CD4-positive, alpha-beta memory T cell (primary cell): ENCODE measurements around the gene WDR93. TPM values are rescaled to one million over a fixed set of nuclear protein-coding genes. Genes with fewer than 3 reads are reported as not detected.

Experiments
- CTCF ChIA-PET: fragments of 350-600 bp; sonication (Branson Sonifier 250); formaldehyde crosslinking; loops from one replicate; lab custom pipeline; 2021; ENCODE audit warnings: inconsistent platforms; ENCODE audit not compliant: partially characterized antibody; lab: Charles Lee
- POLR2A ChIA-PET: fragments of 350-600 bp; sonication (Branson Sonifier 250); formaldehyde crosslinking; loops from one replicate; lab custom pipeline; 2021; ENCODE audit not compliant: partially characterized antibody; lab: Charles Lee
- DNase-seq, 5 donors: peaks; one replicate each; pipeline versions ENCODE4 v3.0.0 to v3.0.0-alpha.2; 2020 to 2022; ENCODE audit warnings: mixed read lengths in 1 of 5
- H3K27ac ChIP-seq: one replicate; pipeline ENCODE4 v1.7.0; 2013; ENCODE audit warnings: low read depth, low read length
- H3K27me3 ChIP-seq: 2 replicates; pipeline ENCODE4 v1.7.0; 2013; ENCODE audit warnings: mild to moderate bottlenecking, low read length, moderate library complexity; ENCODE audit not compliant: insufficient read depth
- H3K36me3 ChIP-seq: 2 replicates; pipeline ENCODE4 v1.7.0; 2013; ENCODE audit warnings: mild to moderate bottlenecking, low read length, moderate library complexity; ENCODE audit not compliant: insufficient read depth
- H3K4me1 ChIP-seq: 2 replicates; pipeline ENCODE4 v1.7.0; 2013; ENCODE audit warnings: mild to moderate bottlenecking, low read length, moderate library complexity; ENCODE audit not compliant: insufficient read depth
- H3K4me3 ChIP-seq, 2 donors: one replicate each; pipeline ENCODE4 v1.7.0; 2013; ENCODE audit warnings: low read length in 2 of 2, mild to moderate bottlenecking in 1 of 2
- H3K9me3 ChIP-seq, 2 donors: one replicate each; pipeline ENCODE4 v1.7.0; 2013; ENCODE audit warnings: low read length in 2 of 2, control low read depth in 1 of 2; ENCODE audit not compliant: control insufficient read depth in 1 of 2
- H3K27ac Mint-ChIP-seq, 7 donors: one replicate each; pipeline ENCODE4 v1.8.0; 2020 to 2021; ENCODE audit warnings: mixed read lengths in 7 of 7, mild to moderate bottlenecking in 6 of 7, inconsistent platforms in 3 of 7, moderate library complexity in 3 of 7
- H3K27me3 Mint-ChIP-seq, 2 donors: one replicate each; pipeline ENCODE4 v1.8.0; 2020 to 2021; ENCODE audit warnings: mixed read lengths in 2 of 2
- H3K36me3 Mint-ChIP-seq, 2 donors: one replicate each; pipeline ENCODE4 v1.8.0; 2020 to 2021; ENCODE audit warnings: mixed read lengths in 2 of 2, inconsistent platforms in 1 of 2, mild to moderate bottlenecking in 1 of 2
- H3K4me1 Mint-ChIP-seq, 4 donors: one replicate each; pipeline ENCODE4 v1.8.0; 2020 to 2021; ENCODE audit warnings: mixed read lengths in 4 of 4, mild to moderate bottlenecking in 1 of 4
- H3K4me3 Mint-ChIP-seq, 8 donors: one replicate each; pipeline ENCODE4 v1.8.0; 2020 to 2021; ENCODE audit warnings: mixed read lengths in 8 of 8, mild to moderate bottlenecking in 7 of 8, moderate library complexity in 6 of 8, inconsistent platforms in 3 of 8
- H3K9me3 Mint-ChIP-seq, 8 donors: one replicate each; pipeline ENCODE4 v1.8.0; 2020 to 2021; ENCODE audit warnings: mixed read lengths in 8 of 8, mild to moderate bottlenecking in 5 of 8, inconsistent platforms in 3 of 8, moderate library complexity in 1 of 8
- intact Hi-C: fragments of 100-400 bp; cut with micrococcal nuclease; formaldehyde crosslinking; loops from one replicate; pipeline ENCODE4 v1.15.1; 2023
- polyA plus RNA-seq, 2 donors: library from polyadenylated mRNA; unstranded; fragments of 300-500 nt; fragmentation: Illumina TruSeq; gene quantifications; one replicate each; pipeline ENCODE4 v1.2.3, GENCODE V29; 2021
- total RNA-seq, 2 experiments: library from RNA; stranded (reverse); gene quantifications; one replicate each; pipeline ENCODE4 v1.2.3, GENCODE V29; 2021

The WDR93 gene
- total and polyA plus RNA-seq, 4 experiments from 2014 or later: not detected

GRCh38 chr15:89675606-89676005, 15.0 kb upstream of the WDR93 start:
- Histone ChIP-seq H3K4me1 (no peaks in the 10 kb centered on the region), H3K27me3 (no peaks in the 10 kb centered on the region), H3K9me3 (no peaks in the 10 kb centered on the region), H3K36me3 (no peaks in the 10 kb centered on the region), H3K27ac (no peak overlapping the region), H3K4me3 (no peak overlapping the region)
- H3K27me3 Mint-ChIP-seq: peaks cover 0 to 4% of the 10 kb centered on the region in 2 donors
- H3K4me3 Mint-ChIP-seq: no peak overlapping the region
- intact Hi-C loops: no loop called here
- no peaks in the 10 kb centered on the region for H3K9me3 Mint-ChIP-seq
- ChIA-PET POLR2A (no interaction called here), CTCF (interaction anchor here (1.3 kb wide), 1 partner anchor 199 kb away, joined by 3 read pairs; no protein-coding TSS in a partner anchor)
- DNase-seq: no peak
- no peak overlapping the region for H3K27ac Mint-ChIP-seq
- H3K36me3 Mint-ChIP-seq: no peaks in the 10 kb centered on the region
- H3K4me1 Mint-ChIP-seq: no peaks in the 10 kb centered on the region

- ChIA-PET CTCF (no interaction called here), POLR2A (no interaction called here)
- Mint-ChIP-seq H3K36me3 (peaks cover 0 to 7% of the 10 kb centered on the region in 2 donors), H3K4me3 (no peak overlapping the region), H3K27me3 (peaks cover 0 to 4% of the 10 kb centered on the region in 2 donors), H3K9me3 (no peaks in the 10 kb centered on the region), H3K27ac (no peak overlapping the region), H3K4me1 (no peaks in the 10 kb centered on the region)
- Histone ChIP-seq H3K4me3 (no peak overlapping the region), H3K4me1 (no peaks in the 10 kb centered on the region), H3K27me3 (no peaks in the 10 kb centered on the region), H3K9me3 (no peaks in the 10 kb centered on the region), H3K27ac (no peak overlapping the region), H3K36me3 (no peaks in the 10 kb centered on the region)
- DNase-seq: no peak
- intact Hi-C loops: no loop called here
Observed at GRCh38 chr15:89677381-89677780, 13.2 kb upstream of the WDR93 start.

- ChIA-PET POLR2A (no interaction called here), CTCF (no interaction called here)
- Mint-ChIP-seq H3K27ac (no peak within 1 kb of the TSS), H3K27me3 (no peaks in the 10 kb centered on the region), H3K36me3 (peaks cover 3 to 25% of the 10 kb centered on the region in 2 donors), H3K4me1 (no peaks in the 10 kb centered on the region), H3K4me3 (no peak within 1 kb of the TSS), H3K9me3 (no peaks in the 10 kb centered on the region)
- Histone ChIP-seq H3K4me1 (no peaks in the 10 kb centered on the region), H3K27ac (no peak within 1 kb of the TSS), H3K27me3 (no peaks in the 10 kb centered on the region), H3K36me3 (no peaks in the 10 kb centered on the region), H3K4me3 (no peak within 1 kb of the TSS), H3K9me3 (no peaks in the 10 kb centered on the region)
- intact Hi-C loops: no loop called here
- DNase-seq: no peak
Observed at GRCh38 chr15:89679212-89679611, 11.4 kb upstream of the WDR93 start, which contains the start of gene PLIN1. Gene PLIN1 (minus strand): TSS chr15:89679367. CDS start chr15:89677489, 1,878 bp downstream.

GRCh38 chr15:89680282-89680873, 10.2 kb upstream of the WDR93 start:
- CTCF ChIA-PET: no interaction called here
- no peaks in the 10 kb centered on the region for H3K4me1 Mint-ChIP-seq
- Histone ChIP-seq H3K27ac (no peak overlapping the region), H3K27me3 (no peaks in the 10 kb centered on the region), H3K9me3 (no peaks in the 10 kb centered on the region), H3K4me3 (no peak overlapping the region), H3K4me1 (no peaks in the 10 kb centered on the region), H3K36me3 (no peaks in the 10 kb centered on the region)
- H3K9me3 Mint-ChIP-seq: no peaks in the 10 kb centered on the region
- peaks cover 4 to 27% of the 10 kb centered on the region in 2 donors for H3K36me3 Mint-ChIP-seq
- no peak for DNase-seq
- POLR2A ChIA-PET: no interaction called here
- no peaks in the 10 kb centered on the region for H3K27me3 Mint-ChIP-seq
- H3K4me3 Mint-ChIP-seq: no peak overlapping the region
- intact Hi-C loops: no loop called here
- H3K27ac Mint-ChIP-seq: no peak overlapping the region

- Mint-ChIP-seq H3K4me1 (no peaks in the 10 kb centered on the region), H3K27ac (no peak overlapping the region), H3K9me3 (no peaks in the 10 kb centered on the region), H3K4me3 (no peak overlapping the region), H3K36me3 (peaks cover 7 to 30% of the 10 kb centered on the region in 2 donors), H3K27me3 (no peaks in the 10 kb centered on the region)
- ChIA-PET POLR2A (no interaction called here), CTCF (no interaction called here)
- no peaks in the 10 kb centered on the region for H3K36me3 ChIP-seq
- no peak for DNase-seq
- no peak overlapping the region for H3K4me3 ChIP-seq
- no peaks in the 10 kb centered on the region for H3K4me1 ChIP-seq
- no peaks in the 10 kb centered on the region for H3K9me3 ChIP-seq
- H3K27me3 ChIP-seq: no peaks in the 10 kb centered on the region
- no peak overlapping the region for H3K27ac ChIP-seq
- intact Hi-C loops: no loop called here
Observed at GRCh38 chr15:89681146-89681545, 9.5 kb upstream of the WDR93 start.

GRCh38 chr15:89685995-89686394, 4.6 kb upstream of the WDR93 start:
- Mint-ChIP-seq H3K4me3 (no peak overlapping the region), H3K27ac (no peak overlapping the region), H3K27me3 (no peaks in the 10 kb centered on the region), H3K9me3 (no peaks in the 10 kb centered on the region), H3K4me1 (peaks cover 4 to 17% (median 12%) of the 10 kb centered on the region in 4 donors), H3K36me3 (peaks cover 13 to 34% of the 10 kb centered on the region in 2 donors)
- POLR2A ChIA-PET: no interaction called here
- H3K9me3 ChIP-seq: no peaks in the 10 kb centered on the region
- intact Hi-C loops: no loop called here
- H3K27me3 ChIP-seq: no peaks in the 10 kb centered on the region
- peaks cover 8% of the 10 kb centered on the region for H3K4me1 ChIP-seq
- CTCF ChIA-PET: no interaction called here
- no peaks in the 10 kb centered on the region for H3K36me3 ChIP-seq
- no peak overlapping the region for H3K4me3 ChIP-seq
- DNase-seq: no peak
- no peak overlapping the region for H3K27ac ChIP-seq

GRCh38 chr15:89686522-89686921, 4.1 kb upstream of the WDR93 start:
- Mint-ChIP-seq H3K27me3 (no peaks in the 10 kb centered on the region), H3K27ac (peak overlapping the region in 1 of 7 donors; percentile 44), H3K4me1 (peaks cover 5 to 21% (median 14%) of the 10 kb centered on the region in 4 donors), H3K4me3 (no peak overlapping the region), H3K36me3 (peaks cover 13 to 34% of the 10 kb centered on the region in 2 donors), H3K9me3 (no peaks in the 10 kb centered on the region)
- POLR2A ChIA-PET: no interaction called here
- Histone ChIP-seq H3K4me1 (peaks cover 8% of the 10 kb centered on the region), H3K36me3 (no peaks in the 10 kb centered on the region), H3K4me3 (no peak overlapping the region), H3K27me3 (no peaks in the 10 kb centered on the region), H3K27ac (no peak overlapping the region), H3K9me3 (no peaks in the 10 kb centered on the region)
- CTCF ChIA-PET: no interaction called here
- intact Hi-C loops: no loop called here
- no peak for DNase-seq
